GM12873 (cell line): ENCODE data around the gene L3MBTL4.

ENCODE experiments used
- TF ChIP-seq, protein P1 (sequence below): IDR thresholded peaks from 2 replicates; pipeline ENCODE4 v1.5.1; 2012; ENCODE audit warnings: low read depth, mild to moderate bottlenecking, moderate library complexity, low read length, control low read depth; ENCODE audit not compliant: insufficient read depth; ENCODE audit errors: missing control alignments

L3MBTL4 gene

DNA sequence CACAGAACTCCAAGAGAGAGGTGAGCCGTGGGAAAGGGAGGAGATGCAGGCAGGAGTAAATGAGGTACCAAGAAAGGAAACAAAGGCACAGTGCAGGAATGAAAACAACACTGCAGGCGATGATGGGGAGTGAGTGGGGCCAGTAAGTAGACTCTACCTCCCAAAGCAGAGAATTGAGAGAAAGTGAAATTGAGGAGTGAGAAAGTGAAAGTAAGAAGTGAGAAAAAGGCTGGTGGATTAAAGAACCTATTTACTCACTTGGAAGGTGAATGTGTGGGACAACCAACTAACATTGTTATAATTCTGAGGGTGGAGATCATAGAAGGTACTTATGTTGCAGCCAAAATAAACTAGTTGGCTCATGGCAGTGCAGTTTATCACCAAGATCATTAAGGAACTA is 326.3 kb downstream of the L3MBTL4 start:
- TF ChIP-seq, protein P1, sequence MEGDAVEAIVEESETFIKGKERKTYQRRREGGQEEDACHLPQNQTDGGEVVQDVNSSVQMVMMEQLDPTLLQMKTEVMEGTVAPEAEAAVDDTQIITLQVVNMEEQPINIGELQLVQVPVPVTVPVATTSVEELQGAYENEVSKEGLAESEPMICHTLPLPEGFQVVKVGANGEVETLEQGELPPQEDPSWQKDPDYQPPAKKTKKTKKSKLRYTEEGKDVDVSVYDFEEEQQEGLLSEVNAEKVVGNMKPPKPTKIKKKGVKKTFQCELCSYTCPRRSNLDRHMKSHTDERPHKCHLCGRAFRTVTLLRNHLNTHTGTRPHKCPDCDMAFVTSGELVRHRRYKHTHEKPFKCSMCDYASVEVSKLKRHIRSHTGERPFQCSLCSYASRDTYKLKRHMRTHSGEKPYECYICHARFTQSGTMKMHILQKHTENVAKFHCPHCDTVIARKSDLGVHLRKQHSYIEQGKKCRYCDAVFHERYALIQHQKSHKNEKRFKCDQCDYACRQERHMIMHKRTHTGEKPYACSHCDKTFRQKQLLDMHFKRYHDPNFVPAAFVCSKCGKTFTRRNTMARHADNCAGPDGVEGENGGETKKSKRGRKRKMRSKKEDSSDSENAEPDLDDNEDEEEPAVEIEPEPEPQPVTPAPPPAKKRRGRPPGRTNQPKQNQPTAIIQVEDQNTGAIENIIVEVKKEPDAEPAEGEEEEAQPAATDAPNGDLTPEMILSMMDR, result no peak

- TF ChIP-seq, protein P1, result no peak
Measured at GRCh38 chr18:6086731-6087130, 328.0 kb downstream of the L3MBTL4 start.

DNA sequence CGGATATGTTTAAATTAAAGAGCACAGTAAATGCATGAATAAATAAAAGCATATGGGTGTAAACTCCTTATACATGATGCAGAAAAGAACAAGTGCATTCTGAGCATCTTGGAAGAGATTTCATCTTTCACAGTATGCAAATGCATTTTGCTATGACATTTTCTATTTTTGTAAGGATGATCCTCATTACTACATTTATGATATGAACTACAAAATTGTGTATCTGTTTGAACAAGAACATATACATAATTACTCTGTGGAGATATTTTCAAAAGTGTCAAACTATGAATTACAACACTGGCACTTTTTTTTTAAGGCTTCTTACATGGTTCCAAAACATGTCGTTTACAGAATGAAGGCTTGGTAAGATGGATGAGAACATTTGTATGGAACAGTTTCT is 335.3 kb downstream of the L3MBTL4 start:
- TF ChIP-seq, protein P1, result no peak

- TF ChIP-seq, protein P1, result no peak
Measured at GRCh38 chr18:6078877-6079276, 335.8 kb downstream of the L3MBTL4 start.

DNA sequence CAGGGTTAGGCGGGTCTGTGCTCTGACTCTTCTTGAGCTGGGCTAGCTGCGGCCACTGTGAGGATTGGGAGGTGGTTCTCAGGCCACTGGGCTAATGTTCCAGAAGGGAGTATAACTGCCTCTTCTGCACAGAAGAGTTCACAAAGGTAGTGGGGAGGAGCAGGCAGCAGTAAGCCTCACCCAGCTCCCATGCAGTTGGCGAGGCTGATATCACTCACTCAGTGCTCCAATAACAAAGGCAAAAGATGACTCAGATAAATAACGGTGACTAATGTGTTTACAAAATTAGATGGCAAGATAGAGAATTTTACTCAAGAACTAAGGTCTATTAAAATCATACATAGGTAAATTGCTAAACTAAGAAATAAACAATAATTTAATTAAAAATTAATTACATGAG is 345.2 kb downstream of the L3MBTL4 start:
- TF ChIP-seq, protein P1, result no peak

DNA sequence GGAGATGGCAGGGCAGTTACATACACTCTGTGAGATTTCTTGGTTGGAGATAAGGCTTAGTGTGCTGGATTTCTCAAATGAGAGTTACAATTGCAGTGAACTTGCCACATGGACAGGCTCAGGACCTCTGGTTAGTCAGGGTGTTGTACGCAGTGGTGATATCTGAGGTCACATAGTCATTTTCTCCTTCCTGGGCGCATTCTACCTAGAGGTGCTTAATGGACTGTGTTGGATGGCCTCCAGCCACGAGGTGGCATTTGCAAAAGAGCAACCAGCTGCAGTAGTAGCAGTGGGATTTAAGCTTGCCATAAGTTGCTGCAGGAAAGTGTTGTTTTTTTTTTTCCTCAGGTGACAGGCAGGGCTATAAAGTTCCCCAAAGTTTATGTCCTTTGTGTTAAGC is 345.6 kb downstream of the L3MBTL4 start:
- TF ChIP-seq, protein P1, result no peak

GRCh38 chr18:6060149-6060548 is 354.6 kb downstream of the L3MBTL4 start:
- TF ChIP-seq, protein P1, result no peak
